Stomach (tissue), 9 donors: Measurements from ENCODE around the gene BSG. TPM values are rescaled to one million over a fixed set of nuclear protein-coding genes. Genes with fewer than 3 reads are reported as not detected.

Experiments
- DNase-seq, 2 donors: peaks; one replicate each; pipeline versions ENCODE4 v3.0.0 to v3.0.0-alpha.2; 2013 to 2019
- H3K27ac ChIP-seq, 5 donors: fragments of 200-600 bp in 4 of 5; sonication (generic) in 4 of 5; one replicate each; pipeline ENCODE4 v1.5.1; 2013 to 2019; ENCODE audit warnings: mild to moderate bottlenecking in 1 of 5, moderate library complexity in 1 of 5
- H3K27me3 ChIP-seq, 3 donors: fragments of 200-600 bp; sonication (generic); one replicate each; pipeline ENCODE4 v1.5.1; 2017 to 2019; ENCODE audit warnings: mixed run types in 1 of 3
- H3K36me3 ChIP-seq, 4 donors: fragments of 200-600 bp; sonication (generic); 1 replicate in 3 of 4; 2 replicates in 1 of 4; pipeline ENCODE4 v1.5.1; 2016 to 2019
- H3K4me1 ChIP-seq, 4 donors: fragments of 200-600 bp; sonication (generic); one replicate each; pipeline ENCODE4 v1.5.1; 2016 to 2019
- H3K4me3 ChIP-seq, 4 donors: fragments of 200-600 bp; sonication (generic) in 3 of 4; one replicate each; pipeline ENCODE4 v1.5.1; 2016 to 2019; ENCODE audit warnings: mild to moderate bottlenecking in 1 of 4
- H3K9me3 ChIP-seq, 4 donors: fragments of 200-600 bp; sonication (generic); one replicate each; pipeline ENCODE4 v1.5.1; 2016 to 2019
- CTCF ChIP-seq, 7 experiments: fragments of 450-650 bp in 4 of 7; fragments of 200-600 bp in 3 of 7; sonication (generic) in 3 of 7; IDR thresholded peaks; one replicate each; pipeline ENCODE4 v1.5.1; 2016 to 2019; ENCODE audit warnings: antibody characterized with exemption in 7 of 7, control low read depth in 2 of 7, mild to moderate bottlenecking in 1 of 7
- EP300 ChIP-seq: sonication (generic); formaldehyde crosslinking; IDR thresholded peaks from one replicate; pipeline ENCODE4 v1.6.1; 2017; ENCODE audit warnings: antibody characterized with exemption
- POLR2A ChIP-seq, 4 donors: fragments of 450-650 bp; IDR thresholded peaks; one replicate each; pipeline ENCODE4 v1.6.1; 2016; ENCODE audit warnings: antibody characterized with exemption in 4 of 4, control low read depth in 2 of 4, mild to moderate bottlenecking in 1 of 4, moderate library complexity in 1 of 4
- POLR2AphosphoS5 ChIP-seq, 3 donors: sonication (generic); formaldehyde crosslinking; IDR thresholded peaks; one replicate each; pipeline ENCODE4 v1.6.1; 2016; ENCODE audit warnings: antibody characterized with exemption in 3 of 3
- WGBS, 5 donors: extraction: QIAGEN DNeasy Blood & Tissue Kit in 3 of 5; methylation state at CpG; one replicate each; pipeline versions ENCODE4 v1.1.5 to v1.1.7; 2013 to 2018; 5-methylcytosine and 5-hydroxymethylcytosine counted together
- intact Hi-C: fragments of 100-400 bp; cut with DNase I; formaldehyde crosslinking; loops from one replicate; pipeline ENCODE4 v1.15.1; 2023; ENCODE audit warnings: low total_unique reads
- polyA plus RNA-seq, 3 donors: library from polyadenylated mRNA; stranded (reverse); fragments of 200-250 nt; gene quantifications; one replicate each; pipeline ENCODE4 v1.2.3, GENCODE V29; 2013
- total RNA-seq, 5 donors: library from RNA; depleted of rRNA; stranded (reverse); fragments of >200 nt; gene quantifications; one replicate each; pipeline versions ENCODE4 v1.1.0 to v1.2.3, GENCODE V29; 2014 to 2016
- donor health status: healthy with polysubstance abuse.
- donor health status: Bipolar disorder and iron deficiency.
- donor health status: healthy.

Gene BSG
- total and polyA plus RNA-seq, 8 donors, result 184 to 1,029 (median 331) TPM

GRCh38 chr19:525029-525428, 47.4 kb upstream of the BSG start:
- no peak for DNase-seq
- intact Hi-C loops, result no loop called here
- TF ChIP-seq POLR2AphosphoS5 (IDR thresholded peaks at IDR 0.05) (no peak), EP300 (no peak), CTCF (IDR thresholded peaks at IDR 0.05) (no peak)
- Histone ChIP-seq H3K9me3 (no peaks in the 10 kb centered on the region), H3K36me3 (peaks cover 0 to 3% (median under 1%) of the 10 kb centered on the region in 4 donors), H3K27ac (no peak overlapping the region), H3K27me3 (peaks cover 0 to 29% (median 12%) of the 10 kb centered on the region in 3 donors), H3K4me3 (no peak overlapping the region), H3K4me1 (no peaks in the 10 kb centered on the region)
- 70 to 75% (median 71%) methylated on average over 10 to 18 of the region's 18 CpGs for WGBS, 5 donors

GRCh38 chr19:525857-526419, 46.5 kb upstream of the BSG start:
- no peak for TF ChIP-seq POLR2AphosphoS5 (IDR thresholded peaks at IDR 0.05)
- TF ChIP-seq POLR2A (IDR thresholded peaks at IDR 0.05), result no peak
- no peak for TF ChIP-seq CTCF (IDR thresholded peaks at IDR 0.05)
- no peak for TF ChIP-seq EP300
- H3K4me3 ChIP-seq, result no peak overlapping the region
- intact Hi-C loops, result no loop called here
- no peaks in the 10 kb centered on the region for H3K36me3 ChIP-seq
- DNase-seq, result no peak
- H3K9me3 ChIP-seq, result no peaks in the 10 kb centered on the region
- WGBS, 5 donors, result 42 to 52% (median 47%) methylated on average over 13 of the region's 13 CpGs
- H3K27me3 ChIP-seq, result peaks cover 0 to 29% (median 12%) of the 10 kb centered on the region in 3 donors
- H3K27ac ChIP-seq, result no peak overlapping the region
- peaks cover 3 to 9% (median 7%) of the 10 kb centered on the region in 4 donors for H3K4me1 ChIP-seq

- peaks cover 0 to 23% (median 5%) of the 10 kb centered on the region in 3 donors for H3K27me3 ChIP-seq
- intact Hi-C loops, result no loop called here
- peak overlapping the region; percentile 97 to 100 (median 99) for H3K4me3 ChIP-seq
- peaks cover 24 to 42% (median 38%) of the 10 kb centered on the region in 4 donors for H3K4me1 ChIP-seq
- peaks cover 0 to 6% (median 2%) of the 10 kb centered on the region in 4 donors for H3K36me3 ChIP-seq
- no peak for DNase-seq
- H3K9me3 ChIP-seq, result no peaks in the 10 kb centered on the region
- H3K27ac ChIP-seq, result peak overlapping the region; percentile 92 to 99 (median 96)
- 57 to 63% (median 59%) methylated on average over 38 of the region's 38 CpGs for WGBS, 5 donors
- no peak for TF ChIP-seq POLR2AphosphoS5 (IDR thresholded peaks at IDR 0.05)
- TF ChIP-seq CTCF (IDR thresholded peaks at IDR 0.05), result no peak
- no peak for TF ChIP-seq POLR2A (IDR thresholded peaks at IDR 0.05)
- no peak for TF ChIP-seq EP300
Measured at GRCh38 chr19:530134-531008, 42.0 kb upstream of the BSG start.

DNA sequence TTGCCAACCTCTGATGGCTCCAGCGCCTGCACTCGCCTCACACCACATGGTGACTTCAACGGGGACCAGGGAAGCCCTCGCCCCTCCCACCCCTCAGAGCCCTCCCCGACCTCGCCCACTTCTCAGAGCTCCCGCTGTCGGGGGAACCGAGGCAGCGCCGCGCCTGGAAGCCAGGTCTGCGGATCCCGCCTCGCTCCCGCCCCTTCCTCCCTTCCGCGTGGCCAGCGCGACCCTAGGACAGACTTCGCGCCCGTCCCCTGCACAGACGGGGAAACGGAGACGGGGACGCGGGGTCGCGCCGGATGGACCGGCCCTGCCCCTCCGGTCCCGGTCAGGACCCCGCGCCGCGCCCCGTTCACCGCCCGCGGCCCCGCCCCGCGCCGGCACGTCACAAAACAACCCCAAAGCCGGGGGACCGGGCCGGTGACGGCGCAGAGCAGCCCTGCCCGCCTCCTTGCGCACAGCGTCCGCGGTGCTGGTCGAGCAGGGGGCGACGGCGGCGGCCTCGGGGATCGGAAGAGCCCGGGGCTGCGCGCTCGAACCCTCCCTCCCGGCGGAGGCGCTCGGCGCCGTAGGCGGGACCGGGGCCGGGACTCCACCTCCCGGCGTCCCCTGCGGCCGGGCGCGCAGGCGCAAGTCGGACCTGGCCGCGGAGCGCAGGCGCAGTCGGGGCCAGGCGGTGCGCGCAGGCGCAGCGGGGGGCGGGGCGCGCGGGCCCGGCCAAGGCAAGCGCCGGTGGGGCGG, 41.2 kb upstream of the BSG start:
- 0 to 2% (median 0%) methylated on average over 5 to 103 of the region's 103 CpGs for WGBS, 5 donors
- peaks cover 6 to 15% (median 10%) of the 10 kb centered on the region in 4 donors for H3K36me3 ChIP-seq
- peak overlapping the region; percentile 97 to 100 (median 99) for H3K4me3 ChIP-seq
- H3K4me1 ChIP-seq, result peaks cover 27 to 50% (median 41%) of the 10 kb centered on the region in 4 donors
- H3K27ac ChIP-seq, result peak overlapping the region; percentile 92 to 99 (median 96)
- DNase-seq, result peak; percentile 88 to 96
- peaks cover 0 to 17% (median 4%) of the 10 kb centered on the region in 3 donors for H3K27me3 ChIP-seq
- intact Hi-C loops, result no loop called here
- H3K9me3 ChIP-seq, result no peaks in the 10 kb centered on the region
- no peak for TF ChIP-seq EP300
- TF ChIP-seq POLR2AphosphoS5 (IDR thresholded peaks at IDR 0.05), result peak in 2 of 3 donors; percentile 28 to 30
